ENCODE results near the gene RPL11.

DNA sequence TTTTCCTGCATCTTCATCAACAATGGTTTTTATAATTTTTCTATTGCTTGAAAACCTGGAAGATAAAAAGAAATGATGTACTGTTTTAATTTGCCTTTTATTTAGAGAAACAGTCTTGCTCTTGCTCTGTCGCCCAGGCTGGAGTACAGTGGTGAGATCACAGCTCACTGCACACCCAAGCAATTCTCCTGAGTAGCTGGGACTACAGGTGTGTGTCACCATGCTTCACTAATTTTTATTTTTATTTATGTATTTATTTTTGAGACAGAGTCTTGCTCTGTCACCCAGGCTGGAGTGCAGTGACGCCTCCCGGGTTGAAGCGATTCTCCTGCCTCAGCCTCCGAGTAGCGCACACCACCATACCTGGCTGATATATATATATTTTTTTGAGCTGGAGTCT is 43.0 kb upstream of the RPL11 start:
- TF ChIP-seq, protein P1, sequence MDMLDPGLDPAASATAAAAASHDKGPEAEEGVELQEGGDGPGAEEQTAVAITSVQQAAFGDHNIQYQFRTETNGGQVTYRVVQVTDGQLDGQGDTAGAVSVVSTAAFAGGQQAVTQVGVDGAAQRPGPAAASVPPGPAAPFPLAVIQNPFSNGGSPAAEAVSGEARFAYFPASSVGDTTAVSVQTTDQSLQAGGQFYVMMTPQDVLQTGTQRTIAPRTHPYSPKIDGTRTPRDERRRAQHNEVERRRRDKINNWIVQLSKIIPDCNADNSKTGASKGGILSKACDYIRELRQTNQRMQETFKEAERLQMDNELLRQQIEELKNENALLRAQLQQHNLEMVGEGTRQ (IDR thresholded peaks at IDR 0.05; ENCODE audit: low read depth, low read length): no peak
- TF ChIP-seq, protein P2, sequence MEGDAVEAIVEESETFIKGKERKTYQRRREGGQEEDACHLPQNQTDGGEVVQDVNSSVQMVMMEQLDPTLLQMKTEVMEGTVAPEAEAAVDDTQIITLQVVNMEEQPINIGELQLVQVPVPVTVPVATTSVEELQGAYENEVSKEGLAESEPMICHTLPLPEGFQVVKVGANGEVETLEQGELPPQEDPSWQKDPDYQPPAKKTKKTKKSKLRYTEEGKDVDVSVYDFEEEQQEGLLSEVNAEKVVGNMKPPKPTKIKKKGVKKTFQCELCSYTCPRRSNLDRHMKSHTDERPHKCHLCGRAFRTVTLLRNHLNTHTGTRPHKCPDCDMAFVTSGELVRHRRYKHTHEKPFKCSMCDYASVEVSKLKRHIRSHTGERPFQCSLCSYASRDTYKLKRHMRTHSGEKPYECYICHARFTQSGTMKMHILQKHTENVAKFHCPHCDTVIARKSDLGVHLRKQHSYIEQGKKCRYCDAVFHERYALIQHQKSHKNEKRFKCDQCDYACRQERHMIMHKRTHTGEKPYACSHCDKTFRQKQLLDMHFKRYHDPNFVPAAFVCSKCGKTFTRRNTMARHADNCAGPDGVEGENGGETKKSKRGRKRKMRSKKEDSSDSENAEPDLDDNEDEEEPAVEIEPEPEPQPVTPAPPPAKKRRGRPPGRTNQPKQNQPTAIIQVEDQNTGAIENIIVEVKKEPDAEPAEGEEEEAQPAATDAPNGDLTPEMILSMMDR (conservative IDR thresholded peaks at IDR 0.05; ENCODE audit: low read depth, low read length): no peak
